ENCODE results near the gene HPGD.

DNA sequence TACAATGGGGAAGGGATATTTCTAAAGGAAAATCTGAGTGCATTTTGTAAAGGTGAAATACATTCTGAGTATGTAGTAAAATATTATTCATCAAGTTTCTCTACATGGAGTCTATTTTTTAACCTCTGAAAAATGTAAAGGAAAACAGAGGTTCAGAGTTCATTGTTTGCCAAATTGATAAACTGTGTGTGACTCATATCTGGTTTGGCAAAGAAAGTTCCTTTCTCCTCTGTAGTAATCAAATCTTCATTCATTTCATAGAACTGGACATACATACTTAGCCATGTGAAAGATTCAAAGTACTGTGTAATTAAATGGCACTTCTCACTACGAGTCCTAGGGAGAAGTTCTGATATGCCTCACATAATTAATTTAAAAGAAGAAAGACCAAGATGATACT, 61.6 kb downstream of the HPGD start:
- TF ChIP-seq, protein P1, sequence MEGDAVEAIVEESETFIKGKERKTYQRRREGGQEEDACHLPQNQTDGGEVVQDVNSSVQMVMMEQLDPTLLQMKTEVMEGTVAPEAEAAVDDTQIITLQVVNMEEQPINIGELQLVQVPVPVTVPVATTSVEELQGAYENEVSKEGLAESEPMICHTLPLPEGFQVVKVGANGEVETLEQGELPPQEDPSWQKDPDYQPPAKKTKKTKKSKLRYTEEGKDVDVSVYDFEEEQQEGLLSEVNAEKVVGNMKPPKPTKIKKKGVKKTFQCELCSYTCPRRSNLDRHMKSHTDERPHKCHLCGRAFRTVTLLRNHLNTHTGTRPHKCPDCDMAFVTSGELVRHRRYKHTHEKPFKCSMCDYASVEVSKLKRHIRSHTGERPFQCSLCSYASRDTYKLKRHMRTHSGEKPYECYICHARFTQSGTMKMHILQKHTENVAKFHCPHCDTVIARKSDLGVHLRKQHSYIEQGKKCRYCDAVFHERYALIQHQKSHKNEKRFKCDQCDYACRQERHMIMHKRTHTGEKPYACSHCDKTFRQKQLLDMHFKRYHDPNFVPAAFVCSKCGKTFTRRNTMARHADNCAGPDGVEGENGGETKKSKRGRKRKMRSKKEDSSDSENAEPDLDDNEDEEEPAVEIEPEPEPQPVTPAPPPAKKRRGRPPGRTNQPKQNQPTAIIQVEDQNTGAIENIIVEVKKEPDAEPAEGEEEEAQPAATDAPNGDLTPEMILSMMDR (IDR thresholded peaks at IDR 0.05) = no peak
- no peak for TF ChIP-seq POLR2A (IDR thresholded peaks at IDR 0.05)
- TF ChIP-seq EP300 (IDR thresholded peaks at IDR 0.05) = no peak

Measured in suprapubic skin (tissue), 3 donors.